Measurements from ENCODE around the gene YIPF7. TPM values are rescaled to one million over a fixed set of nuclear protein-coding genes. Genes with fewer than 3 reads are reported as not detected.

The YIPF7 gene
- total and polyA plus RNA-seq, 10 donors: 0.05 to 0.24 (median 0.13) TPM; not detected in 7

DNA sequence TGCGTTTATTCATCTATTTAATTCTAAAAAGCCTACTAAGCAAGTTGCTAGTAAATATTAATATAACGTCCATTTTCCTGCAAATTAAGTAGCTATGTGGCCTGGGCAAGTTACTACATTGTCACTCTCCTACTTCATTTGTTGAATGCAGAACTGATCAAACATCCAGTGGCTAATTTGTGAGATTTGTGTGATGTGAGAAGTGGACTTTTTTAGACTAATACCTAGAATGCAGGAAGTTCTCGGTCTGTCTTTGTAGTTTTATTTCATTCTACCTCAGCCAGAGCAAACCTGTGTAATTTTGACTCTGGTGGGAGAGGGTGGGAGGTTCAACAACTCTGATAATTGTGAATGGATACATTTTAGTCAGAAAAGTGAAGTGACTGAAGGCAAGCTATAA is 27.6 kb upstream of the YIPF7 start:
- H3K36me3 ChIP-seq: peaks cover 0 to 29% (median 16%) of the 10 kb centered on the region in 6 donors
- no peak for DNase-seq
- peaks cover 11 to 43% (median 30%) of the 10 kb centered on the region in 6 donors for H3K4me1 ChIP-seq
- WGBS, 5 donors: 0 to 4% (median 1%) methylated on average over 3 of the region's 3 CpGs
- H3K4me3 ChIP-seq: peak overlapping the region; percentile 68 to 89 (median 80)
- TF ChIP-seq POLR2A (IDR thresholded peaks at IDR 0.05) (no peak), POLR2AphosphoS5 (IDR thresholded peaks at IDR 0.05) (no peak)
- TF ChIP-seq, protein P1, sequence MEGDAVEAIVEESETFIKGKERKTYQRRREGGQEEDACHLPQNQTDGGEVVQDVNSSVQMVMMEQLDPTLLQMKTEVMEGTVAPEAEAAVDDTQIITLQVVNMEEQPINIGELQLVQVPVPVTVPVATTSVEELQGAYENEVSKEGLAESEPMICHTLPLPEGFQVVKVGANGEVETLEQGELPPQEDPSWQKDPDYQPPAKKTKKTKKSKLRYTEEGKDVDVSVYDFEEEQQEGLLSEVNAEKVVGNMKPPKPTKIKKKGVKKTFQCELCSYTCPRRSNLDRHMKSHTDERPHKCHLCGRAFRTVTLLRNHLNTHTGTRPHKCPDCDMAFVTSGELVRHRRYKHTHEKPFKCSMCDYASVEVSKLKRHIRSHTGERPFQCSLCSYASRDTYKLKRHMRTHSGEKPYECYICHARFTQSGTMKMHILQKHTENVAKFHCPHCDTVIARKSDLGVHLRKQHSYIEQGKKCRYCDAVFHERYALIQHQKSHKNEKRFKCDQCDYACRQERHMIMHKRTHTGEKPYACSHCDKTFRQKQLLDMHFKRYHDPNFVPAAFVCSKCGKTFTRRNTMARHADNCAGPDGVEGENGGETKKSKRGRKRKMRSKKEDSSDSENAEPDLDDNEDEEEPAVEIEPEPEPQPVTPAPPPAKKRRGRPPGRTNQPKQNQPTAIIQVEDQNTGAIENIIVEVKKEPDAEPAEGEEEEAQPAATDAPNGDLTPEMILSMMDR (IDR thresholded peaks at IDR 0.05 in 8 of 11, conservative IDR thresholded peaks at IDR 0.05 in 3 of 11): no peak
- no peaks in the 10 kb centered on the region for H3K9me3 ChIP-seq
- intact Hi-C loops (cut with DNase I; ENCODE audit: low total_unique reads): no loop called here
- H3K27me3 ChIP-seq (replicated peaks in 1 of 7): no peaks in the 10 kb centered on the region
- peak overlapping the region; percentile 87 to 94 (median 93) for H3K27ac ChIP-seq

DNA sequence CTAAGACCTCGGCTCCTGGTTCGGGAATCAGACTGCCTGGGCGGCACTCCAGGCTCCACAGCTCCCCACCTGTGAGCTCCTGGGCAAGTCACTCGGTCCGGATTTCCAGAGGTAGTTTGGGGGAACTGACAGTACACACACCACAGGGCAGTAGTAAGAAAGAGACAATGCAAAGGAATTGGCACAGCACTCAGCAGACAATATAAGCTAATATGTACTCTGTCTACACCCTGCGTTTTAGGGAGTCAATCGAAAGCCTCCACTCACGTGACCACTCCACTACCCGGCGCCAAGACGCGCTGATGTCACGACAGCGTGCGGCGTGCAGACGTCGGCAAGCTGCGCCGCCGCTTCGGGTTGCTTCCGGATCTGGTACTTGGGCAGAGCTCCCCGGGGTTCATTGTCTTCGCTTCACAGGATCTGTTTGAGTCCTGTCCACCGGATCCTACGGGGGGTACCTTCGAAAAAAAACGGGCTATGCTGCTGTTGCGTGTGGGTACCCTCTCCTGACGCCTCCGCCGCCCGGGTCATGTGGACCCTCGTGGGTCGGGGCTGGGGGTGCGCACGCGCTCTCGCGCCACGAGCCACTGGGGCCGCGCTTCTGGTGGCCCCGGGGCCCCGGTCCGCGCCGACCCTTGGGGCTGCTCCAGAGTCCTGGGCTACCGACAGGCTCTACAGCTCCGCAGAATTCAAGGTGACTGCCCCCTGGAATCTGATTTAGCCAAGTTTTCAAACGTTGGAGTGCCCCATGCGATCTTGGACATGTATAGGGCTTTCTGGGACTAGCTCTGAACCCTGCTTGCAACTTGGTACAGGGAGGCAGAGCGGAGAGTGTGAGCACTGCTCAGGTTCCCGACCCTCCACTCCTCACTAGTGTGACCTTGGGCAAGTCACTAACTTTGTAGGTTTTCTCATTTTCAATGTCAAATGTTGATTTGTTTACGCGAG is 26.9 kb upstream of the YIPF7 start, which contains the start of gene GUF1:
GUF1 (plus strand) TSS at position 327 of the 948 bp plus-strand sequence; CDS start at position 530, 203 bp downstream.
- H3K27ac ChIP-seq: peak within 1 kb of the TSS; percentile 87 to 94 (median 93)
- H3K4me1 ChIP-seq: peaks cover 11 to 43% (median 30%) of the 10 kb centered on the region in 6 donors
- H3K27me3 ChIP-seq (replicated peaks in 1 of 7): no peaks in the 10 kb centered on the region
- intact Hi-C loops (cut with DNase I; ENCODE audit: low total_unique reads): no loop called here
- DNase-seq: peak; percentile 97
- H3K4me3 ChIP-seq: peak within 1 kb of the TSS; percentile 68 to 89 (median 80)
- H3K9me3 ChIP-seq: no peaks in the 10 kb centered on the region
- H3K36me3 ChIP-seq: peaks cover 0 to 22% (median 12%) of the 10 kb centered on the region in 6 donors
- WGBS, 5 donors: 0 to 1% (median 1%) methylated on average over 18 to 57 of the region's 57 CpGs
- TF ChIP-seq, protein P1 (IDR thresholded peaks at IDR 0.05 in 8 of 11, conservative IDR thresholded peaks at IDR 0.05 in 3 of 11): peak in 1 of 11 experiments; percentile 12
- TF ChIP-seq POLR2AphosphoS5 (IDR thresholded peaks at IDR 0.05) (peak; percentile 95 to 97 (median 95)), POLR2A (IDR thresholded peaks at IDR 0.05) (peak in 1 of 3 donors; percentile 13)

DNA sequence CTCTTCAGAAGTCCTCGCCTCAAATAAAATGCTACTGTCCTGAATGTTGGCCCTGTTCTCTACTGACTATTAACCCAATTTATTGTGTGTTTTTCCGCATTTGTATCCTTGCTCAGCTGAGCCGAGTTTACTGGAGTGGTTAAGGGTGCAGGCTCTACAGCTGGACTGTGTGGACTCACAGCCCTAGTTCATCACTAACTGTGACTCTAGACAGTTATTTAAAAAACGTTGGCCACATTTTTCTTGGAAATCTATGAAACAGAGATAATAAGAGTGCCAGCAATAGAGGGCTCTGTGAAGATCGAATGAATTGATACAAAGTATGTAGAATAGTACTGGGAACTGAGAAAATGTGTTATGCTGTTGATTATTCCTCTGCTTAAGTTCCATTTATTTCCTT is 23.9 kb upstream of the YIPF7 start:
- Histone ChIP-seq H3K27ac (no peak overlapping the region), H3K4me3 (no peak overlapping the region), H3K27me3 (replicated peaks in 1 of 7) (no peaks in the 10 kb centered on the region), H3K4me1 (peaks cover 11 to 27% (median 22%) of the 10 kb centered on the region in 6 donors), H3K9me3 (no peaks in the 10 kb centered on the region), H3K36me3 (no peaks in the 10 kb centered on the region)
- intact Hi-C loops (cut with DNase I; ENCODE audit: low total_unique reads): no loop called here
- DNase-seq: no peak
- no peak for TF ChIP-seq POLR2A (IDR thresholded peaks at IDR 0.05)
- TF ChIP-seq, protein P1 (IDR thresholded peaks at IDR 0.05 in 8 of 11, conservative IDR thresholded peaks at IDR 0.05 in 3 of 11): no peak
- TF ChIP-seq POLR2AphosphoS5 (IDR thresholded peaks at IDR 0.05): no peak
- WGBS, 5 donors: 68 to 76% (median 74%) methylated on average over 5 of the region's 5 CpGs

DNA sequence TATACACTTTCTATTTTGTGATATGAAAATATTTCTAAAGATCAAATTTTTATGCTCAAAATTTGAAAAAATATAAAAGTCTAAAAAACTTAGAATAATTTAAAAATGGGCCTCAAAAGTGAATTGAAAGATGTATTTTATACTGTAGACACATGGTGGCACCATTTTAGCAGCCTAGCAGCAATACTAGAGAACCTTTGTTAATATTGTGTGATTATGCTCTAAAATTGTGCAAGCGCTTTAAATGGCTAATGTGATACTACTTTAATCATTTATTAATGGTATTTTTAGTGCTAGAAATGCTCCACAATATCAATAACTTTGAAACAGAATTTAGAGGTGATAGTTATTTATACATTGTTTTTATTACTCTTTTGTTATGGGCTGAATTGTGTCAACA is 23.0 kb upstream of the YIPF7 start:
- TF ChIP-seq POLR2AphosphoS5 (IDR thresholded peaks at IDR 0.05) (no peak), POLR2A (IDR thresholded peaks at IDR 0.05) (no peak)
- TF ChIP-seq, protein P1 (IDR thresholded peaks at IDR 0.05 in 8 of 11, conservative IDR thresholded peaks at IDR 0.05 in 3 of 11): no peak
- H3K9me3 ChIP-seq: no peaks in the 10 kb centered on the region
- H3K27me3 ChIP-seq (replicated peaks in 1 of 7): no peaks in the 10 kb centered on the region
- no peak for DNase-seq
- intact Hi-C loops (cut with DNase I; ENCODE audit: low total_unique reads): no loop called here
- no peak overlapping the region for H3K4me3 ChIP-seq
- H3K27ac ChIP-seq: no peak overlapping the region
- peaks cover 5 to 18% (median 13%) of the 10 kb centered on the region in 6 donors for H3K4me1 ChIP-seq
- H3K36me3 ChIP-seq: no peaks in the 10 kb centered on the region
- WGBS, 5 donors: 78 to 94% (median 85%) methylated on average over 1 of the region's 1 CpG
